ENCODE data around the gene LRMDA. TPM values are rescaled to one million over a fixed set of nuclear protein-coding genes. Genes with fewer than 3 reads are reported as not detected.

The LRMDA gene
- total RNA-seq, 2 experiments from 2014 or later, result not detected

DNA sequence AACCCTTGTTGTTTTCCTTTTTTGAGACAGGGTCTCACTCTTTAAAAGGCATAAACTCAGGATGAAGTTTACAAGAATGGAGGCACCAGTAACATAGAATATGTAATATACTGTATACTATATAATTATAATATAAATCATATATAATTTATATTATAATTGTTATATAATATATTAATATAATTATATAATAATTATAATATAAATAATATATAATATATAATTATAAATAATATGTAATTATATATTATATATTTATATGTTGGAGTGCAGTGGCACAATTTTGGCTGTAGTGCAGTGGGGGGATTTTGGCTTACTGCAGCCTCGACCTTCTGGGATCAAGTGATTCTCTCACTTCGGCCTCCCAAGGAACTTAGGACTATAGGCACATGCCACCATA, 96.1 kb downstream of the LRMDA start:
- Histone ChIP-seq H3K9me3 (ENCODE audit: control insufficient read depth in 1 of 2, insufficient read depth in 1 of 2, low read length in 2 of 2) (no peaks in the 10 kb centered on the region), H3K27me3 (ENCODE audit: control insufficient read depth in 1 of 2, insufficient read depth in 2 of 2, low read length in 2 of 2) (peaks cover 0 to 4% of the 10 kb centered on the region in 2 experiments), H3K4me1 (ENCODE audit: insufficient read depth, low read length) (no peaks in the 10 kb centered on the region), H3K36me3 (ENCODE audit: insufficient read depth, low read length) (no peaks in the 10 kb centered on the region), H3K27ac (ENCODE audit: low read depth in 1 of 2, low read length in 2 of 2) (no peak overlapping the region), H3K4me3 (ENCODE audit: low read length) (no peak overlapping the region)
- no peak overlapping the region for H3K27ac Mint-ChIP-seq
- H3K27me3 Mint-ChIP-seq, result peaks cover 15% of the 10 kb centered on the region
- intact Hi-C loops (cut with DNase I, micrococcal nuclease), result no loop called here
- no peaks in the 10 kb centered on the region for H3K9me3 Mint-ChIP-seq
- CTCF ChIA-PET, result no interaction called here
- POLR2A ChIA-PET, result no interaction called here
- no peak overlapping the region for H3K4me3 Mint-ChIP-seq
- TF ChIP-seq, protein P1, sequence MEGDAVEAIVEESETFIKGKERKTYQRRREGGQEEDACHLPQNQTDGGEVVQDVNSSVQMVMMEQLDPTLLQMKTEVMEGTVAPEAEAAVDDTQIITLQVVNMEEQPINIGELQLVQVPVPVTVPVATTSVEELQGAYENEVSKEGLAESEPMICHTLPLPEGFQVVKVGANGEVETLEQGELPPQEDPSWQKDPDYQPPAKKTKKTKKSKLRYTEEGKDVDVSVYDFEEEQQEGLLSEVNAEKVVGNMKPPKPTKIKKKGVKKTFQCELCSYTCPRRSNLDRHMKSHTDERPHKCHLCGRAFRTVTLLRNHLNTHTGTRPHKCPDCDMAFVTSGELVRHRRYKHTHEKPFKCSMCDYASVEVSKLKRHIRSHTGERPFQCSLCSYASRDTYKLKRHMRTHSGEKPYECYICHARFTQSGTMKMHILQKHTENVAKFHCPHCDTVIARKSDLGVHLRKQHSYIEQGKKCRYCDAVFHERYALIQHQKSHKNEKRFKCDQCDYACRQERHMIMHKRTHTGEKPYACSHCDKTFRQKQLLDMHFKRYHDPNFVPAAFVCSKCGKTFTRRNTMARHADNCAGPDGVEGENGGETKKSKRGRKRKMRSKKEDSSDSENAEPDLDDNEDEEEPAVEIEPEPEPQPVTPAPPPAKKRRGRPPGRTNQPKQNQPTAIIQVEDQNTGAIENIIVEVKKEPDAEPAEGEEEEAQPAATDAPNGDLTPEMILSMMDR (IDR thresholded peaks at IDR 0.05), result no peak
- H3K4me1 Mint-ChIP-seq (ENCODE audit: low read depth), result no peaks in the 10 kb centered on the region
- DNase-seq, result no peak
- H3K36me3 Mint-ChIP-seq (ENCODE audit: low read depth), result no peaks in the 10 kb centered on the region
- ATAC-seq (ENCODE audit: poor library complexity), result no peak

DNA sequence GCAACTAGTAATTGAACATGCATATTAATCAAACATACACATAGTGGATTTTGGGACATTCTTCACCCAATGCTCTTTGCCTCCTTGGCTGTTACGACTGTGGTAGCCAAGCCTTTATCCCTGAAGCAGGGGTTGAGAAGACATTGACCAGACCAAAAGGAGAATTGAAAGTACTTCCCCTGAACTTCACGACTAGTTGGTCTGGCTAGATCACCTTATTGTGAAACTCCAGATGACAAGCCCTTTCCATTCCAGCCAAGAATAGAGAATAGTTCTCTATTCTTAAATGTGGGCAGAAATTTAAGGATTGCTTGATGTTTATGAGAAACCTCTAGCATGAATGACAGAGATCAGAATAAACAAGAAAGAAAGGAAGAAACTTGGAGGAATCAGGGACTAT, 97.0 kb downstream of the LRMDA start:
- Histone ChIP-seq H3K27me3 (ENCODE audit: control insufficient read depth in 1 of 2, insufficient read depth in 2 of 2, low read length in 2 of 2) (no peaks in the 10 kb centered on the region), H3K27ac (ENCODE audit: low read depth in 1 of 2, low read length in 2 of 2) (no peak overlapping the region), H3K4me1 (ENCODE audit: insufficient read depth, low read length) (no peaks in the 10 kb centered on the region), H3K36me3 (ENCODE audit: insufficient read depth, low read length) (no peaks in the 10 kb centered on the region), H3K4me3 (ENCODE audit: low read length) (no peak overlapping the region), H3K9me3 (ENCODE audit: control insufficient read depth in 1 of 2, insufficient read depth in 1 of 2, low read length in 2 of 2) (no peaks in the 10 kb centered on the region)
- peaks cover 11% of the 10 kb centered on the region for H3K27me3 Mint-ChIP-seq
- TF ChIP-seq, protein P1 (IDR thresholded peaks at IDR 0.05), result no peak
- CTCF ChIA-PET, result no interaction called here
- no peak overlapping the region for H3K4me3 Mint-ChIP-seq
- no peaks in the 10 kb centered on the region for H3K36me3 Mint-ChIP-seq (ENCODE audit: low read depth)
- no peaks in the 10 kb centered on the region for H3K9me3 Mint-ChIP-seq
- ATAC-seq (ENCODE audit: poor library complexity), result no peak
- POLR2A ChIA-PET, result no interaction called here
- peak in 3 of 14 experiments; percentile 12 to 45 (median 43) for DNase-seq
- intact Hi-C loops (cut with DNase I, micrococcal nuclease), result no loop called here
- H3K4me1 Mint-ChIP-seq (ENCODE audit: low read depth), result no peaks in the 10 kb centered on the region
- H3K27ac Mint-ChIP-seq, result no peak overlapping the region

DNA sequence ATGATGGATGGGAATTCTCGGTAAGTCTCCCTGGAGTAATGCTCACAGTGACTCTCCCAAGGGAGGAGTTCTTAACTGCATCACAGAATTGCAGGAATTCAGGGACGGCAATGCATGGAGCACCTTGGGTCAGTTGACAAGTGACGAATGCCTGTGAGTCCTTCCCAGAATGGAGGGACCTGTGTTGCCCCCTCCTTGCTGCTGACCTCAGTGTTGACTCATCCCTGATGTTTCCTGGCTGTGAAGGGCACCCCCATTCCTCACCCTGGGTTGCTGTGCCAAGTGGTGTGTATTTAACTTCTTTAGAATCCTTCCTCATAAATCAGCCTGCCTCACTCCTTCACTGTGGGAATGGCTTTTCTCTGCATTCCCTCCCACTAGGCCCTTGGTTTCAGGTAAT, 98.9 kb downstream of the LRMDA start:
- peak in 1 of 14 experiments; percentile 16 for DNase-seq
- H3K4me3 ChIP-seq (ENCODE audit: low read length), result no peak overlapping the region
- no peak for ATAC-seq (ENCODE audit: poor library complexity)
- Mint-ChIP-seq H3K27ac (no peak overlapping the region), H3K9me3 (no peaks in the 10 kb centered on the region), H3K4me3 (no peak overlapping the region), H3K36me3 (ENCODE audit: low read depth) (no peaks in the 10 kb centered on the region), H3K27me3 (peaks cover 7% of the 10 kb centered on the region), H3K4me1 (ENCODE audit: low read depth) (no peaks in the 10 kb centered on the region)
- TF ChIP-seq, protein P1 (IDR thresholded peaks at IDR 0.05), result no peak
- H3K27me3 ChIP-seq (ENCODE audit: control insufficient read depth in 1 of 2, insufficient read depth in 2 of 2, low read length in 2 of 2), result no peaks in the 10 kb centered on the region
- no peaks in the 10 kb centered on the region for H3K9me3 ChIP-seq (ENCODE audit: control insufficient read depth in 1 of 2, insufficient read depth in 1 of 2, low read length in 2 of 2)
- ChIA-PET CTCF (no interaction called here), POLR2A (no interaction called here)
- no peak overlapping the region for H3K27ac ChIP-seq (ENCODE audit: low read depth in 1 of 2, low read length in 2 of 2)
- intact Hi-C loops (cut with DNase I, micrococcal nuclease), result no loop called here
- no peaks in the 10 kb centered on the region for H3K36me3 ChIP-seq (ENCODE audit: insufficient read depth, low read length)
- no peaks in the 10 kb centered on the region for H3K4me1 ChIP-seq (ENCODE audit: insufficient read depth, low read length)
